B cell (primary cell): ENCODE data around the gene SNRPD3. TPM values are rescaled to one million over a fixed set of nuclear protein-coding genes. Genes with fewer than 3 reads are reported as not detected.

Experiments used
- ATAC-seq: fragments of 200-7000 bp; cut with Tn5 transposase; one replicate; pipeline ENCODE4 v1.10.0; 2021; ENCODE audit warnings: low read depth, mild to moderate bottlenecking, moderate number of reproducible peaks, moderate library complexity
- CTCF ChIA-PET: fragments of 350-600 bp; sonication (Branson Sonifier 250); formaldehyde crosslinking; loops from one replicate; lab custom pipeline; 2021; ENCODE audit warnings: antibody characterized with exemption, inconsistent platforms; lab: Charles Lee
- POLR2A ChIA-PET: fragments of 350-600 bp; sonication (Branson Sonifier 250); formaldehyde crosslinking; loops from one replicate; lab custom pipeline; 2021; ENCODE audit warnings: antibody characterized with exemption; lab: Charles Lee
- DNase-seq: peaks from one replicate; pipeline ENCODE4 v3.0.0; 2013
- H2AFZ ChIP-seq: 2 replicates; pipeline ENCODE4 v1.6.1; 2012; ENCODE audit warnings: mild to moderate bottlenecking, low read depth, low read length; ENCODE audit not compliant: insufficient read depth, poor library complexity, severe bottlenecking
- H3K27ac ChIP-seq, 2 donors: 1 replicate in 1 of 2; 2 replicates in 1 of 2; pipeline ENCODE4 v1.5.1; 2012 to 2013; ENCODE audit warnings: low read length in 2 of 2, mild to moderate bottlenecking in 2 of 2, moderate library complexity in 1 of 2
- H3K27me3 ChIP-seq, 4 experiments: fragments of 200-600 bp in 1 of 4; sonication (generic) in 1 of 4; replicated peaks in 1 of 4; 1 replicate in 2 of 4; 2 replicates in 2 of 4; pipeline versions ENCODE4 v1.6.1 to v1.7.0; 2013 to 2016; ENCODE audit warnings: low read length in 3 of 4, mild to moderate bottlenecking in 2 of 4, mixed read lengths in 1 of 4, moderate library complexity in 1 of 4; ENCODE audit not compliant: insufficient read depth in 4 of 4, control insufficient read depth in 3 of 4; ENCODE audit errors: control extremely low read depth in 1 of 4
- H3K36me3 ChIP-seq, 2 experiments: replicated peaks in 1 of 2; 1 replicate in 1 of 2; 2 replicates in 1 of 2; pipeline versions ENCODE4 v1.6.1 to v1.7.1; 2013; ENCODE audit warnings: low read length in 1 of 2; ENCODE audit not compliant: insufficient read depth in 2 of 2, control insufficient read depth in 1 of 2; ENCODE audit errors: control extremely low read depth in 1 of 2, extremely low read depth in 1 of 2
- H3K4me1 ChIP-seq, 2 donors: fragments of 200-600 bp in 1 of 2; sonication (generic) in 1 of 2; 1 replicate in 1 of 2; 2 replicates in 1 of 2; pipeline versions ENCODE4 v1.5.1 to v1.6.1; 2013 to 2017; ENCODE audit warnings: low read length in 2 of 2; ENCODE audit not compliant: control insufficient read depth in 2 of 2, insufficient read depth in 2 of 2
- H3K4me2 ChIP-seq: replicated peaks from 2 replicates; pipeline ENCODE3; 2012; ENCODE audit warnings: mild to moderate bottlenecking, low read depth, low read length; ENCODE audit not compliant: poor library complexity, severe bottlenecking
- H3K4me3 ChIP-seq, 5 experiments: fragments of 200-600 bp in 1 of 5; sonication (generic) in 1 of 5; 1 replicate in 3 of 5; 2 replicates in 2 of 5; pipeline versions ENCODE4 v1.5.1 to v1.7.0; 2011 to 2016; ENCODE audit warnings: low read length in 4 of 5, mild to moderate bottlenecking in 4 of 5, low read depth in 2 of 5, control low read depth in 1 of 5, moderate library complexity in 1 of 5; ENCODE audit not compliant: insufficient read depth in 1 of 5; ENCODE audit errors: control extremely low read depth in 1 of 5, extremely low read depth in 1 of 5
- H3K79me2 ChIP-seq: fragments of 200-600 bp; sonication (generic); one replicate; pipeline ENCODE4 v1.6.0; 2016; ENCODE audit warnings: low read length; ENCODE audit not compliant: control insufficient read depth, insufficient read depth
- H3K9ac ChIP-seq: fragments of 200-600 bp; sonication (generic); 2 replicates; pipeline ENCODE4 v1.6.1; 2017; ENCODE audit warnings: mild to moderate bottlenecking, low read length, moderate library complexity
- H3K9me3 ChIP-seq, 3 donors: one replicate each; pipeline versions ENCODE4 v1.6.1 to v1.7.1; 2013; ENCODE audit warnings: low read length in 2 of 3; ENCODE audit not compliant: control insufficient read depth in 2 of 3, insufficient read depth in 1 of 3; ENCODE audit errors: control extremely low read depth in 1 of 3
- H4K20me1 ChIP-seq: 2 replicates; pipeline ENCODE4 v1.6.0; 2012; ENCODE audit warnings: mild to moderate bottlenecking, low read length; ENCODE audit not compliant: insufficient read depth, control insufficient read depth, poor library complexity, severe bottlenecking
- H3K27ac Mint-ChIP-seq: one replicate; pipeline ENCODE4 v1.8.0; 2021; ENCODE audit warnings: mixed read lengths
- H3K27me3 Mint-ChIP-seq: one replicate; pipeline ENCODE4 v1.8.0; 2021; ENCODE audit warnings: mixed read lengths
- H3K4me1 Mint-ChIP-seq: one replicate; pipeline ENCODE4 v1.8.0; 2021; ENCODE audit warnings: mixed read lengths
- H3K4me3 Mint-ChIP-seq: one replicate; pipeline ENCODE4 v1.8.0; 2021; ENCODE audit warnings: mixed read lengths
- H3K9me3 Mint-ChIP-seq: one replicate; pipeline ENCODE4 v1.8.0; 2022; ENCODE audit warnings: mixed read lengths; ENCODE audit not compliant: insufficient read depth
- EZH2 ChIP-seq: IDR thresholded peaks from 2 replicates; pipeline ENCODE4 v1.6.1; 2012; ENCODE audit warnings: borderline replicate concordance, low read depth, mild to moderate bottlenecking, moderate library complexity, low read length; ENCODE audit not compliant: insufficient read depth, poor library complexity, severe bottlenecking
- WGBS: methylation state at CpG from one replicate; pipeline ENCODE4 v1.1.5; 2013; ENCODE audit warnings: missing lambda C conversion rate; ENCODE audit not compliant: insufficient coverage; 5-methylcytosine and 5-hydroxymethylcytosine counted together
- intact Hi-C: fragments of 100-400 bp; cut with micrococcal nuclease; formaldehyde crosslinking; loops from one replicate; pipeline ENCODE4 v1.10.0; 2022
- polyA plus RNA-seq: library from polyadenylated mRNA; depleted of rRNA; stranded (reverse); fragments of >200 nt; gene quantifications from 2 replicates; pipeline ENCODE4 v1.2.3, GENCODE V29; 2012
- total RNA-seq, 2 donors: library from RNA; stranded (reverse); fragments of 120-200 nt in 1 of 2; gene quantifications; 1 replicate in 1 of 2; 2 replicates in 1 of 2; pipeline versions ENCODE4 v1.2.3 to v1.2.4, GENCODE V29; 2013 to 2022
- TF ChIP-seq, protein P1 (sequence below): fragments of 200-600 bp; IDR thresholded peaks from one replicate; pipeline ENCODE4 v1.8.0; 2022; ENCODE audit warnings: antibody characterized with exemption, mild to moderate bottlenecking

The SNRPD3 gene
- total and polyA plus RNA-seq, 2 donors (not counting 1 experiment from before 2014, with no cell fraction given) = 76.7 to 165 TPM

DNA sequence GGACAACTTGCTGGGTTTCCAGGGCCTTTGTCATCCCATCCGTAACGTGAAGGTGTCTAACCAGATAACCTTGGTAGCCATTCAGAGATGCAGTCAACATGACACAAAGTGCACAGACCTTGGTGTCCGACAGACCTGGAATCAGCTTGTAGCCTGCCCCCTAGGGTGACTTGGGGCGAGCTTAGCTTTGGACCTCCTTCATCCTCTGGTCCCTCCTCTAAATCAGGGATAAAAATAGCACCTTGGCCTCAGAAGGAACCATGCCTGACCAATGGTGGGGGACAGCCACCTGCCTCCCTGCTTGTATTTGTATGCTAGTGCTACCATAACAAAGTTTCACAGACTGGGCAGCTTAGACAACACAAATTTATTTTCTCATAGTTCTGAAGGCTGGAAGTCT lies 3.7 kb downstream of the SNRPD3 start:
- Histone ChIP-seq H3K27me3 (no peaks in the 10 kb centered on the region), H2AFZ (no peak overlapping the region), H4K20me1 (peaks cover 64% of the 10 kb centered on the region), H3K9ac (no peak overlapping the region), H3K36me3 (peaks cover 10 to 56% of the 10 kb centered on the region in 2 experiments), H3K4me1 (peaks cover 45 to 58% of the 10 kb centered on the region in 2 donors), H3K9me3 (no peaks in the 10 kb centered on the region), H3K79me2 (peaks cover 93% of the 10 kb centered on the region), H3K4me3 (peak overlapping the region in 1 of 5 experiments; percentile 7), H3K27ac (peak overlapping the region in 1 of 2 donors; percentile 60), H3K4me2 (peak overlapping the region; percentile 46)
- Mint-ChIP-seq H3K4me3 (no peak overlapping the region), H3K4me1 (peaks cover 65% of the 10 kb centered on the region), H3K9me3 (no peaks in the 10 kb centered on the region), H3K27me3 (no peaks in the 10 kb centered on the region), H3K27ac (no peak overlapping the region)
- ChIA-PET CTCF (no interaction called here), POLR2A (no interaction called here)
- no peak for DNase-seq
- TF ChIP-seq, protein P1, sequence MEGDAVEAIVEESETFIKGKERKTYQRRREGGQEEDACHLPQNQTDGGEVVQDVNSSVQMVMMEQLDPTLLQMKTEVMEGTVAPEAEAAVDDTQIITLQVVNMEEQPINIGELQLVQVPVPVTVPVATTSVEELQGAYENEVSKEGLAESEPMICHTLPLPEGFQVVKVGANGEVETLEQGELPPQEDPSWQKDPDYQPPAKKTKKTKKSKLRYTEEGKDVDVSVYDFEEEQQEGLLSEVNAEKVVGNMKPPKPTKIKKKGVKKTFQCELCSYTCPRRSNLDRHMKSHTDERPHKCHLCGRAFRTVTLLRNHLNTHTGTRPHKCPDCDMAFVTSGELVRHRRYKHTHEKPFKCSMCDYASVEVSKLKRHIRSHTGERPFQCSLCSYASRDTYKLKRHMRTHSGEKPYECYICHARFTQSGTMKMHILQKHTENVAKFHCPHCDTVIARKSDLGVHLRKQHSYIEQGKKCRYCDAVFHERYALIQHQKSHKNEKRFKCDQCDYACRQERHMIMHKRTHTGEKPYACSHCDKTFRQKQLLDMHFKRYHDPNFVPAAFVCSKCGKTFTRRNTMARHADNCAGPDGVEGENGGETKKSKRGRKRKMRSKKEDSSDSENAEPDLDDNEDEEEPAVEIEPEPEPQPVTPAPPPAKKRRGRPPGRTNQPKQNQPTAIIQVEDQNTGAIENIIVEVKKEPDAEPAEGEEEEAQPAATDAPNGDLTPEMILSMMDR = no peak
- no peak for TF ChIP-seq EZH2
- no peak for ATAC-seq
- WGBS = 82% methylated on average over 4 of the region's 4 CpGs
- intact Hi-C loops = loop anchor here (5.0 to 10.0 kb wide), 4 partner anchors 647 to 1487 kb away; partner anchors contain the start of genes GNAZ, RAB36 and RSPH14

DNA sequence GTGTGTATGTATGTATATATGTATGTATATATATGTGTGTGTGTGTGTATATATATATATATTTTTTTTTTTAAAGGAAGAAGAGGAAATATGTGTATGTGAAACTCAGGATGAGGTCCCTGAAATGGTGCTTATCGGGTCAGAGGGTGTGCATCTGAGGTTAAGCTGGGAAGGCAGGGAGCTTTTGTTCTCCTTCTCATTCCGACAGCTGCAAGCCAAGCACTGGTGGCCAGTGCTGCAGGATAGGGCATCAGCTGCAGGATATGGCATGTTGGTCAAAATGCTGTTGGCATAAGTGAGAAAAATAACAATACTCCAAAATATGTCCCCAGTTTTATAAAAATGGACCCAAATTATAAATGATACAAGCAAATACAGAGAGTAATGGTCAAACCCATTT lies 7.4 kb downstream of the SNRPD3 start:
- peaks cover 15 to 71% of the 10 kb centered on the region in 2 experiments for H3K36me3 ChIP-seq
- H3K27ac Mint-ChIP-seq = no peak overlapping the region
- no peaks in the 10 kb centered on the region for H3K9me3 Mint-ChIP-seq
- H3K4me2 ChIP-seq = no peak overlapping the region
- 94% methylated on average over 1 of the region's 2 CpGs for WGBS
- DNase-seq (no peak), ATAC-seq (no peak)
- H3K27me3 Mint-ChIP-seq = no peaks in the 10 kb centered on the region
- ChIA-PET CTCF (no interaction called here), POLR2A (no interaction called here)
- intact Hi-C loops = no loop called here
- no peak overlapping the region for H3K27ac ChIP-seq
- peaks cover 31 to 42% of the 10 kb centered on the region in 2 donors for H3K4me1 ChIP-seq
- no peak for TF ChIP-seq EZH2
- TF ChIP-seq, protein P1 = no peak
- H3K9ac ChIP-seq = no peak overlapping the region
- no peaks in the 10 kb centered on the region for H3K27me3 ChIP-seq
- no peak overlapping the region for H3K4me3 Mint-ChIP-seq
- no peaks in the 10 kb centered on the region for H3K9me3 ChIP-seq
- H4K20me1 ChIP-seq = peaks cover 86% of the 10 kb centered on the region
- no peak overlapping the region for H3K4me3 ChIP-seq
- H3K79me2 ChIP-seq = peaks cover 90% of the 10 kb centered on the region
- no peak overlapping the region for H2AFZ ChIP-seq
- peaks cover 51% of the 10 kb centered on the region for H3K4me1 Mint-ChIP-seq
